MCF 10A (cell line): ENCODE measurements around the gene MORN5. TPM values are rescaled to one million over a fixed set of nuclear protein-coding genes. Genes with fewer than 3 reads are reported as not detected.
"Not testable (repeated sequence)": the region's sequence is repeated elsewhere in the genome, so short reads cannot be mapped to it uniquely, and the experiment has no call there.

ENCODE experiments used
- BruUV-seq: library from RNA; stranded (reverse); fragments of 400-500 nt; replicated peaks from 2 replicates; lab custom pipeline; 2021; lab: Mats Ljungman, UMichigan
- CTCF ChIA-PET: fragments of 300-600 bp; sonication (Branson Sonifier 250); formaldehyde crosslinking; extraction: SDS; loops from one replicate; lab custom pipeline; 2021; ENCODE audit warnings: antibody characterized with exemption, inconsistent platforms; lab: Yijun Ruan, JAX
- POLR2A ChIA-PET: fragments of 300-600, 350-650 bp; sonication (Branson Sonifier 250); formaldehyde crosslinking; extraction: SDS; loops from one replicate; lab custom pipeline; 2020; ENCODE audit warnings: antibody characterized with exemption, inconsistent platforms; lab: Yijun Ruan, JAX
- DNase-seq: peaks from one replicate; pipeline ENCODE4 v3.0.0-alpha.2; 2018; ENCODE audit not compliant: unreplicated experiment
- H3K27ac Mint-ChIP-seq: one replicate; pipeline ENCODE4 v1.8.0; 2022; ENCODE audit warnings: mild to moderate bottlenecking, low read depth, mixed read lengths; ENCODE audit not compliant: unreplicated experiment
- H3K27me3 Mint-ChIP-seq: one replicate; pipeline ENCODE4 v1.8.0; 2022; ENCODE audit warnings: mixed read lengths; ENCODE audit not compliant: insufficient read depth, unreplicated experiment
- H3K36me3 Mint-ChIP-seq: one replicate; pipeline ENCODE4 v1.8.0; 2022; ENCODE audit warnings: mild to moderate bottlenecking, moderate library complexity, mixed read lengths; ENCODE audit not compliant: insufficient read depth, unreplicated experiment
- H3K4me1 Mint-ChIP-seq: one replicate; pipeline ENCODE4 v1.8.0; 2022; ENCODE audit warnings: mixed read lengths; ENCODE audit not compliant: insufficient read depth, unreplicated experiment
- H3K4me3 Mint-ChIP-seq: one replicate; pipeline ENCODE4 v1.8.0; 2022; ENCODE audit warnings: mild to moderate bottlenecking, moderate library complexity, mixed read lengths; ENCODE audit not compliant: unreplicated experiment
- H3K9me3 Mint-ChIP-seq: one replicate; pipeline ENCODE4 v1.8.0; 2022; ENCODE audit warnings: mixed read lengths; ENCODE audit not compliant: unreplicated experiment
- intact Hi-C: fragments of 100-400 bp; cut with micrococcal nuclease; formaldehyde crosslinking; loops from 2 replicates; pipeline ENCODE4 v1.14.1; 2022
- total RNA-seq: library from RNA; stranded (reverse); gene quantifications from 2 replicates; pipeline ENCODE4 v1.2.3, GENCODE V29; 2022
- TF ChIP-seq, protein P1 (sequence below): fragments of 200-600 bp; IDR thresholded peaks from one replicate; pipeline ENCODE4 v1.8.0; 2022; ENCODE audit warnings: antibody characterized with exemption, mild to moderate bottlenecking; ENCODE audit not compliant: unreplicated experiment

The MORN5 gene
- total RNA-seq, 1 experiment from 2014 or later = not detected

DNA sequence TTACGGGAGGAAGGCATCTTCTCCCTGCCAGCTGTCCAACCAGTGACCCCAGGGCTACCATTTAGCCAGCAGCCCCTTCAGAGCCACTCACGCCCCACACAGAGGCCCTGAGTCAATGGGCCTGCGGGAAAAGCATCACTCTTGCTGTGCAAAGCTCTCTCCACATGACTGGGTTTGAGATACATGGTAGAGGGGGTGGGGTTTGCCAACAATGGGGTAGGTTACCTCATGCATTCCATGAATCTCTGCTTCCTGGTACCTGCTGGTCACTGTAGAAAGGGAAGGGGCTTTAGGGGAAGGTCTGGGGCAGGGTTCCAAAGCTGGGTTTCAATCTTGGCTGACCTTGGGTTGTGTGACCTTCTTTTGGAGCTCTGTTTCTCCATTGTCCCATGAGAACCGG, 43.7 kb upstream of the MORN5 start:
- no TSS peak for BruUV-seq
- DNase-seq = no peak
- TF ChIP-seq, protein P1, sequence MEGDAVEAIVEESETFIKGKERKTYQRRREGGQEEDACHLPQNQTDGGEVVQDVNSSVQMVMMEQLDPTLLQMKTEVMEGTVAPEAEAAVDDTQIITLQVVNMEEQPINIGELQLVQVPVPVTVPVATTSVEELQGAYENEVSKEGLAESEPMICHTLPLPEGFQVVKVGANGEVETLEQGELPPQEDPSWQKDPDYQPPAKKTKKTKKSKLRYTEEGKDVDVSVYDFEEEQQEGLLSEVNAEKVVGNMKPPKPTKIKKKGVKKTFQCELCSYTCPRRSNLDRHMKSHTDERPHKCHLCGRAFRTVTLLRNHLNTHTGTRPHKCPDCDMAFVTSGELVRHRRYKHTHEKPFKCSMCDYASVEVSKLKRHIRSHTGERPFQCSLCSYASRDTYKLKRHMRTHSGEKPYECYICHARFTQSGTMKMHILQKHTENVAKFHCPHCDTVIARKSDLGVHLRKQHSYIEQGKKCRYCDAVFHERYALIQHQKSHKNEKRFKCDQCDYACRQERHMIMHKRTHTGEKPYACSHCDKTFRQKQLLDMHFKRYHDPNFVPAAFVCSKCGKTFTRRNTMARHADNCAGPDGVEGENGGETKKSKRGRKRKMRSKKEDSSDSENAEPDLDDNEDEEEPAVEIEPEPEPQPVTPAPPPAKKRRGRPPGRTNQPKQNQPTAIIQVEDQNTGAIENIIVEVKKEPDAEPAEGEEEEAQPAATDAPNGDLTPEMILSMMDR = no peak
- H3K27ac Mint-ChIP-seq = no peak overlapping the region
- ChIA-PET CTCF (interaction anchor here (0.6 to 3.1 kb wide), 8 partner anchors 8 to 348 kb away, joined by 3 to 24 read pairs (median 4); no protein-coding TSS in a partner anchor), POLR2A (no interaction called here)
- no peak overlapping the region for H3K4me3 Mint-ChIP-seq
- H3K4me1 Mint-ChIP-seq = peaks cover 5% of the 10 kb centered on the region
- intact Hi-C loops = no loop called here
- H3K27me3 Mint-ChIP-seq = peaks cover 35% of the 10 kb centered on the region
- H3K36me3 Mint-ChIP-seq = no peaks in the 10 kb centered on the region
- no peaks in the 10 kb centered on the region for H3K9me3 Mint-ChIP-seq

DNA sequence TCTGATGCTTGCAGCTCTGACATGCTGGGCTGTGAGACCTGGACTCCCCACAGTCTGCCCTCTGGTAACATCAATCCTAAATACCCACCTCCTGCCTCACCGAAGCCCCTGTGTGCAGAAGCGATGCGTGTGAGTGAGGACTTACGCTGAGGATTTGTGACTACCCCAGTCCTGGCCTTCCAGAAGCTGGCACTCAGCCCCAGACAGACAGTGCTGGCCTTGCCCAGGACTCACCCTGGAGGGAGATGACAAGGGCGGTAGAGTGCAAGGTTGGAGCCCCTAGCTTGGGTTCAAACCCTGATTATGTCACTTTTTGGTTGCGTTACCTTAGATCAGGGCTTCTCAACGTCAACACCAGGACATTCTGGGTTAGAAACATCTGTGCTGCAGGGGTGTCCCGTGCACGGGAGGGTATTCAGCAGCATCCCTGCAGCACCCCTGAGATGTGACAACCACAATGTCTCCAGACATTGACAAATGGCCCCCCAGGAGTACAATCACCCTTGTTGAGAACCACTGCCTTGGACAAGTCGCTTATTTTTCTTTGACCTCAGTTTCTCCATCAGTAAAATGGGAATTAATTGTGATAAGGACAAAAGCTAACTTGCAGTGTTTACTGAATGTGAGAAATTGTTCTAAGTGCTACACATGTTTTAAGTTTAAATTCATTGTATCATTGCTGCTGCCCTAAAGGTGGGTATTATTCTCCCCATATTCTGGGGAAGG, 43.1 kb upstream of the MORN5 start:
- CTCF ChIA-PET = interaction anchor here (0.5 to 3.1 kb wide), 7 partner anchors 8 to 562 kb away, joined by 3 to 24 read pairs (median 4); no protein-coding TSS in a partner anchor
- H3K4me1 Mint-ChIP-seq = peaks cover 5% of the 10 kb centered on the region
- no peaks in the 10 kb centered on the region for H3K36me3 Mint-ChIP-seq
- H3K9me3 Mint-ChIP-seq = no peaks in the 10 kb centered on the region
- TF ChIP-seq, protein P1 = no peak
- no peak overlapping the region for H3K27ac Mint-ChIP-seq
- POLR2A ChIA-PET = no interaction called here
- peaks cover 35% of the 10 kb centered on the region for H3K27me3 Mint-ChIP-seq
- H3K4me3 Mint-ChIP-seq = no peak overlapping the region
- BruUV-seq = no TSS peak
- no peak for DNase-seq
- intact Hi-C loops = no loop called here

DNA sequence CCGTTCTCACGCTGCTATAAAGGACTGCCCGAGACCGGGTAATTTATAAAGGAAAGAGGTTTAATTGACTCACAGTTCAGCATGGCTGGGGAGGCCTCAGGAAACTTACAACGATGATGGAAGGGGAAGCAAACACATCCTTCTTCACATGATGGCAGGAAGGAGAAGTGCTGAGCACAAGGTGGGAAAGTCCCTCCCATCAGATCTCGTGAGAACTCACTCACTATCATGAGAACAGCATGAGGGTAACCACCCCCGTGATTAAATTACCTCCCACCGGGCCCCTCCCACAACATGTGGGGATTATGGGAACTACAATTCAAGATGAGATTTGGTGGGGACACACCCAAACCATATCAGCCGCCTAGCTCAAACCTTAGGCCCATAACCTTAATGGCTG, 42.5 kb upstream of the MORN5 start:
- BruUV-seq, intact Hi-C loops, H3K4me1 Mint-ChIP-seq, DNase-seq, POLR2A ChIA-PET, H3K36me3 Mint-ChIP-seq, H3K4me3 Mint-ChIP-seq, H3K27ac Mint-ChIP-seq, H3K9me3 Mint-ChIP-seq: not testable (repeated sequence)
- CTCF ChIA-PET = interaction anchor here (0.5 to 3.1 kb wide), 6 partner anchors 8 to 562 kb away, joined by 3 to 24 read pairs (median 4); no protein-coding TSS in a partner anchor
- peaks cover 35% of the 10 kb centered on the region for H3K27me3 Mint-ChIP-seq

DNA sequence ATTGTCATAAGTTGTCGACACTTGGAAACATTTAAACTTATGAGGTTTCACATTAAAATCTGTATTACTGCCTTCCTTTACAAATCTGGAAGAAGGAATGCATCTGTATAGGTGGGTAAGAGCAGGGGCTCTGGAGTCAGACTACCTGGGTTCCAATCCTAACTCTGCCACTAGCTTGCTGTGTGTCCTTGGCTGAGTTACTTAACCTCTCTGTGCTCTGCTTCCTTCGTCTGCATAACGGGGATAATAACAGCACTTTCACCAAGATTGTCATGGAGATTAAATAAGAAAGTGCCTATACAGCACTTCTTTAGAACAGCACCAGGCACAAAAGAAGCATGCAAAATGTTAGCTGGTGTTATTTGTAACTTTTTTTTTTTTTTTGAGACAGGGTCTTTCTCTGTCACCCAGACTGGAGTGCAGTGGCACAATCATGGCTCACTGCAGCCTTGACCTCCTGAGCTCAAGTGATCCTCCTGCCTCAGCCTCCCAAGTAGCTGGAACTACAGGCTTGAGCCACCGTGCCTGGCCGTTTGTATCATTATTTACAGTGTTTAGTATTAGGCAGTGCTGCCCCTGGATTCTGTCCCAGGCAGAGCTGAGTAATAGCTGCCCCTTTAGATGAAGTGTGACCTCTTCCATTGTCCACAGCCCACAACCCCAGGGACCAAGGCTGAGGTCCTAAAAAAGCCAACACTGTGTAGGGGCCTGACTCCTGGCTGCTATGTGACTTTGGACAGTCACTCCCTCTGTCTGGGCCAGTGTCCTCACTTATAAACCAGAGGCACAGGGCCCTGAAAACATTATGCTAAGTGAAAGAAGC, 41.2 kb upstream of the MORN5 start:
- POLR2A ChIA-PET = interaction anchor here (0.7 kb wide), 1 partner anchor 170 kb away, joined by 3 read pairs; no protein-coding TSS in a partner anchor
- CTCF ChIA-PET = interaction anchor here (0.7 to 12.2 kb wide), 7 partner anchors 11 to 490 kb away, joined by 3 to 473 read pairs (median 5); no protein-coding TSS in a partner anchor
- no peak overlapping the region for H3K4me3 Mint-ChIP-seq
- intact Hi-C loops = no loop called here
- H3K4me1 Mint-ChIP-seq = peaks cover 5% of the 10 kb centered on the region
- no peaks in the 10 kb centered on the region for H3K36me3 Mint-ChIP-seq
- peaks cover 23% of the 10 kb centered on the region for H3K27me3 Mint-ChIP-seq
- H3K27ac Mint-ChIP-seq = no peak overlapping the region
- DNase-seq = no peak
- no TSS peak for BruUV-seq
- H3K9me3 Mint-ChIP-seq = no peaks in the 10 kb centered on the region
- TF ChIP-seq, protein P1 = no peak
